Ishikawa (cell line): ENCODE measurements around the gene SLC22A14.

Experiments used
- CEBPB ChIP-seq: IDR thresholded peaks from 2 replicates; pipeline ENCODE4 v1.6.1; 2012
- EP300 ChIP-seq: IDR thresholded peaks from 2 replicates; pipeline ENCODE4 v1.6.1; 2012; ENCODE audit warnings: borderline replicate concordance
- NFIC ChIP-seq: IDR thresholded peaks from 2 replicates; pipeline ENCODE4 v1.6.1; 2012
- USF1 ChIP-seq: IDR thresholded peaks from 2 replicates; pipeline ENCODE4 v1.6.1; 2012
- TF ChIP-seq, protein P1 (sequence below): IDR thresholded peaks from 2 replicates; pipeline ENCODE4 v1.6.1; 2012; ENCODE audit warnings: low read depth, mild to moderate bottlenecking

DNA sequence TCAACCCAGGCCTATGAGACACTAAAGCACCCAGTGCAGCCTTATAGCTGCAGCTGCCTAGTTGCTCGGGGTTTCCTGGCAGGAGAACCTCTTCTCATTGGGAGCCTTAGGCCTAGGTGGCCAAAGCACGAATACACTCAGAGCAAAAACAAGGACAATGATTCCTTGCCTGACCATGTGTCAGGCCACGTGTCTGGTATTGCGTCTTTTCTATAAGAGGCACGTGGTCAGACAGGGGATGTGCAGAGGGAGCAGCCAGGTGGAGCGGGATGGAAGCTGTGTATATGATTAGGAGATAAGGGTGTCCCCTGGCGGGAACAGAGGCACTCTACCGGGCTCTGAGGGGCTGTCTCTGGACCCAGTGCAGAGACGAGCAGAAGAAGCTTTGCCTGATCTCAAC lies 26.4 kb downstream of the SLC22A14 start:
- TF ChIP-seq CEBPB, result no peak
- no peak for TF ChIP-seq USF1
- no peak for TF ChIP-seq EP300
- TF ChIP-seq, protein P1, sequence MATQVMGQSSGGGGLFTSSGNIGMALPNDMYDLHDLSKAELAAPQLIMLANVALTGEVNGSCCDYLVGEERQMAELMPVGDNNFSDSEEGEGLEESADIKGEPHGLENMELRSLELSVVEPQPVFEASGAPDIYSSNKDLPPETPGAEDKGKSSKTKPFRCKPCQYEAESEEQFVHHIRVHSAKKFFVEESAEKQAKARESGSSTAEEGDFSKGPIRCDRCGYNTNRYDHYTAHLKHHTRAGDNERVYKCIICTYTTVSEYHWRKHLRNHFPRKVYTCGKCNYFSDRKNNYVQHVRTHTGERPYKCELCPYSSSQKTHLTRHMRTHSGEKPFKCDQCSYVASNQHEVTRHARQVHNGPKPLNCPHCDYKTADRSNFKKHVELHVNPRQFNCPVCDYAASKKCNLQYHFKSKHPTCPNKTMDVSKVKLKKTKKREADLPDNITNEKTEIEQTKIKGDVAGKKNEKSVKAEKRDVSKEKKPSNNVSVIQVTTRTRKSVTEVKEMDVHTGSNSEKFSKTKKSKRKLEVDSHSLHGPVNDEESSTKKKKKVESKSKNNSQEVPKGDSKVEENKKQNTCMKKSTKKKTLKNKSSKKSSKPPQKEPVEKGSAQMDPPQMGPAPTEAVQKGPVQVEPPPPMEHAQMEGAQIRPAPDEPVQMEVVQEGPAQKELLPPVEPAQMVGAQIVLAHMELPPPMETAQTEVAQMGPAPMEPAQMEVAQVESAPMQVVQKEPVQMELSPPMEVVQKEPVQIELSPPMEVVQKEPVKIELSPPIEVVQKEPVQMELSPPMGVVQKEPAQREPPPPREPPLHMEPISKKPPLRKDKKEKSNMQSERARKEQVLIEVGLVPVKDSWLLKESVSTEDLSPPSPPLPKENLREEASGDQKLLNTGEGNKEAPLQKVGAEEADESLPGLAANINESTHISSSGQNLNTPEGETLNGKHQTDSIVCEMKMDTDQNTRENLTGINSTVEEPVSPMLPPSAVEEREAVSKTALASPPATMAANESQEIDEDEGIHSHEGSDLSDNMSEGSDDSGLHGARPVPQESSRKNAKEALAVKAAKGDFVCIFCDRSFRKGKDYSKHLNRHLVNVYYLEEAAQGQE, result no peak
- TF ChIP-seq NFIC, result no peak
